Mesothelial cell of epicardium (in vitro differentiated cells): ENCODE data around the gene WASF1. TPM values are rescaled to one million over a fixed set of nuclear protein-coding genes. Genes with fewer than 3 reads are reported as not detected.

Experiments
- DNase-seq, 2 experiments: peaks; one replicate each; pipeline ENCODE4 v3.0.0; 2021; ENCODE audit warnings: low spot score in 2 of 2; ENCODE audit not compliant: unreplicated experiment in 2 of 2
- H3K27ac Mint-ChIP-seq: 2 replicates; pipeline ENCODE4 v1.8.0; 2021; ENCODE audit warnings: mixed read lengths
- H3K27me3 Mint-ChIP-seq: 2 replicates; pipeline ENCODE4 v1.8.0; 2021; ENCODE audit warnings: low read depth, mixed read lengths
- H3K36me3 Mint-ChIP-seq: 2 replicates; pipeline ENCODE4 v1.8.0; 2021; ENCODE audit warnings: mixed read lengths
- H3K4me1 Mint-ChIP-seq: 2 replicates; pipeline ENCODE4 v1.8.0; 2021; ENCODE audit warnings: mixed read lengths
- H3K4me3 Mint-ChIP-seq: 2 replicates; pipeline ENCODE4 v1.8.0; 2021; ENCODE audit warnings: mild to moderate bottlenecking, moderate library complexity, mixed read lengths
- H3K9me3 Mint-ChIP-seq: 2 replicates; pipeline ENCODE4 v1.8.0; 2021; ENCODE audit warnings: mixed read lengths
- total RNA-seq: library from RNA; stranded (reverse); gene quantifications from 3 replicates; pipeline ENCODE4 v1.2.1, GENCODE V29; 2021
- TF ChIP-seq, protein P1 (sequence below): fragments of 200-600 bp; sonication (generic); IDR thresholded peaks from one replicate; pipeline ENCODE4 v1.5.0; 2021; ENCODE audit warnings: antibody characterized with exemption; ENCODE audit not compliant: unreplicated experiment

WASF1 gene
- total RNA-seq, 1 donor from 2014 or later: 73.0 TPM

DNA sequence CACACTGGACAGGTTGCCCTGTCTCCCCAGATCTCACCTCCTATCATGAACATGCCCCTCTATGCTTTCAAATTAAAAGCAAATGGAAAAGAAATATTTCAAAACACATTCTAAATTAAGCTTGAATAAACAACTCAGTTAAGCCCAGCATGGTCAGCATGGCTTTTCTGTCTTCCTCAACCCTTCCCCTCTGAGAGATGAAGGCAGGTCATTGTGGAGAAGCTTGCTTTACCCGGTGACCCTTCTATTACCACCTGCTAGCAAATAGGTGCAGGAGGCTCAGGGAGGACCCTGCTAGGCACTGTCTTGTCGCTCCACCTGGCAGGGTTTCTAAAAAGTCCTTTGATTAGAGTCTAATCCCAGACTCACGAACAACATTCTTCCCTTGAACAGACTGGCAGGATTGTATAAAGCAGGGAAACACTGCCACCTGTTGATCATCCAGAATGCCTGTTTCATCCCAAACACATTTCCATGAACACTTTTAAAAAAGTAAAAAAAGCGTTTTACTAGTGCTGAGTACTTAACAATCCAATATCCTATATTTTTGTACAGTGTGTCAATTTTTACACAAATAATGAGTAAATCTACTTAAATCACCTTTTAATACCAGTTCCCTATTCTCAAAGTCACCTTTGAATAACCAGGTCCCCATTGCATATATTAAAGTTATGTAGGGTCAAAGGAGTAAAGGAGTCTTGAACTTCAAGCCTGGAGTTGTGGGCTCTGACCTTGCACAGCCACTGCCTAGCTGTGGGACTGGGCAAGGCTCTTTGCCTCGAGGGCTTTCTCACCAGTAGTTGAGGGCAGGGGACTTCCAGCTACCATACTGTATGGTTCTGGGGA lies 125.9 kb downstream of the WASF1 start:
- Mint-ChIP-seq H3K27me3 (peaks cover 4% of the 10 kb centered on the region), H3K9me3 (no peaks in the 10 kb centered on the region), H3K36me3 (no peaks in the 10 kb centered on the region), H3K4me3 (no peak overlapping the region), H3K27ac (no peak overlapping the region), H3K4me1 (peaks cover 14% of the 10 kb centered on the region)
- no peak for DNase-seq
- TF ChIP-seq, protein P1, sequence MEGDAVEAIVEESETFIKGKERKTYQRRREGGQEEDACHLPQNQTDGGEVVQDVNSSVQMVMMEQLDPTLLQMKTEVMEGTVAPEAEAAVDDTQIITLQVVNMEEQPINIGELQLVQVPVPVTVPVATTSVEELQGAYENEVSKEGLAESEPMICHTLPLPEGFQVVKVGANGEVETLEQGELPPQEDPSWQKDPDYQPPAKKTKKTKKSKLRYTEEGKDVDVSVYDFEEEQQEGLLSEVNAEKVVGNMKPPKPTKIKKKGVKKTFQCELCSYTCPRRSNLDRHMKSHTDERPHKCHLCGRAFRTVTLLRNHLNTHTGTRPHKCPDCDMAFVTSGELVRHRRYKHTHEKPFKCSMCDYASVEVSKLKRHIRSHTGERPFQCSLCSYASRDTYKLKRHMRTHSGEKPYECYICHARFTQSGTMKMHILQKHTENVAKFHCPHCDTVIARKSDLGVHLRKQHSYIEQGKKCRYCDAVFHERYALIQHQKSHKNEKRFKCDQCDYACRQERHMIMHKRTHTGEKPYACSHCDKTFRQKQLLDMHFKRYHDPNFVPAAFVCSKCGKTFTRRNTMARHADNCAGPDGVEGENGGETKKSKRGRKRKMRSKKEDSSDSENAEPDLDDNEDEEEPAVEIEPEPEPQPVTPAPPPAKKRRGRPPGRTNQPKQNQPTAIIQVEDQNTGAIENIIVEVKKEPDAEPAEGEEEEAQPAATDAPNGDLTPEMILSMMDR: peak; percentile 68

DNA sequence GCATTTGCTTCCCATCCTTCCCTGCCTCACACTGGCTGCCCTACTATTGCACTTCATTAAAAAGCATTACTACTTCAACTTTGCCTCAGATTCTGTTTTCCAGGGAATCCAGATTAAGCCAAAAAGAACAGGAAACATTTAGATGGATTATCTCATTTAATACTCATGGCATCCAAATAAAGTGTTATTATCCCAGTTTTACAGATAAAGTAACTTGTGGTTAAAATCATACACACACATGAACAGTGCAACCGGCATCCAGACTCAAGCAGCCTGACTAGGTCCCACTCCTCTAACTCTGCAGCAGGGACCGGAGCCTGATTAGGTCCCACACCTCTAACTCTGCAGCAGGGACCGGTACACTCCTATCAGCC lies 129.0 kb downstream of the WASF1 start:
- Mint-ChIP-seq H3K4me3 (no peak overlapping the region), H3K9me3 (no peaks in the 10 kb centered on the region), H3K36me3 (no peaks in the 10 kb centered on the region), H3K4me1 (peaks cover 9% of the 10 kb centered on the region), H3K27me3 (peaks cover 1% of the 10 kb centered on the region), H3K27ac (no peak overlapping the region)
- no peak for DNase-seq
- TF ChIP-seq, protein P1: no peak

Other genes starting within 250 kb of the WASF1 start
- gene GPR6, start 201.4 kb downstream of the WASF1 start, total RNA-seq: not detected in 3 replicates
- 22.9 to 24.3 TPM (median 23.8 TPM) in 3 replicates for gene CDC40, start 757 bp upstream of the WASF1 start, total RNA-seq
- 25.5 to 28.1 TPM (median 25.7 TPM) in 3 replicates for gene METTL24, start 178.7 kb upstream of the WASF1 start, total RNA-seq
- gene DDO, start 235.9 kb upstream of the WASF1 start, total RNA-seq: not detected in 3 replicates